KMS-11 (cell line): Measurements from ENCODE around the gene SEC24B.
"Not testable (repeated sequence)": the region's sequence is repeated elsewhere in the genome, so short reads cannot be mapped to it uniquely, and the experiment has no call there.

Source experiments
- H2AFZ ChIP-seq: fragments of 200-600 bp; sonication (generic); 2 replicates; pipeline ENCODE4 v1.6.1; 2016; ENCODE audit warnings: antibody characterized with exemption, mixed run types, low read depth
- H3K27ac ChIP-seq: fragments of 200-600 bp; sonication (generic); 2 replicates; pipeline ENCODE4 v1.6.1; 2016; ENCODE audit warnings: mild to moderate bottlenecking, mixed run types
- H3K27me3 ChIP-seq: fragments of 200-600 bp; sonication (generic); 2 replicates; pipeline ENCODE4 v1.6.1; 2017; ENCODE audit warnings: mild to moderate bottlenecking, low read depth, mixed run types, moderate library complexity; ENCODE audit not compliant: insufficient read depth
- H3K36me3 ChIP-seq: fragments of 200-600 bp; sonication (generic); 2 replicates; pipeline ENCODE4 v1.6.1; 2017; ENCODE audit warnings: mild to moderate bottlenecking, mixed run types; ENCODE audit not compliant: insufficient read depth
- H3K4me1 ChIP-seq: fragments of 200-600 bp; sonication (generic); 2 replicates; pipeline ENCODE4 v1.6.1; 2016; ENCODE audit warnings: mild to moderate bottlenecking, low read depth, mixed run types; ENCODE audit not compliant: poor library complexity, severe bottlenecking
- H3K4me2 ChIP-seq: fragments of 200-600 bp; sonication (generic); 2 replicates; pipeline ENCODE4 v1.7.0; 2016; ENCODE audit warnings: mild to moderate bottlenecking, mixed run types
- H3K4me3 ChIP-seq: fragments of 200-600 bp; sonication (generic); IDR thresholded peaks from 2 replicates; pipeline ENCODE4 v1.6.1; 2017; ENCODE audit warnings: low read depth, low read length, mixed read lengths; ENCODE audit not compliant: insufficient read depth
- H3K79me2 ChIP-seq: fragments of 200-600 bp; sonication (generic); 2 replicates; pipeline ENCODE4 v1.6.1; 2016; ENCODE audit warnings: low read depth, mixed run types; ENCODE audit not compliant: insufficient read depth
- H3K9ac ChIP-seq: fragments of 200-600 bp; sonication (generic); 2 replicates; pipeline ENCODE4 v1.6.1; 2016; ENCODE audit warnings: mild to moderate bottlenecking, mixed run types
- H4K20me1 ChIP-seq: fragments of 200-600 bp; sonication (generic); 2 replicates; pipeline ENCODE4 v1.6.1; 2016; ENCODE audit warnings: mild to moderate bottlenecking, mixed run types; ENCODE audit not compliant: insufficient read depth
- CTCF ChIP-seq: fragments of 200-600 bp; sonication (generic); conservative IDR thresholded peaks from 2 replicates; pipeline ENCODE4 v1.6.1; 2017; ENCODE audit warnings: low read depth, mild to moderate bottlenecking, antibody characterized with exemption, low read length, moderate library complexity, mixed read lengths

SEC24B gene

DNA sequence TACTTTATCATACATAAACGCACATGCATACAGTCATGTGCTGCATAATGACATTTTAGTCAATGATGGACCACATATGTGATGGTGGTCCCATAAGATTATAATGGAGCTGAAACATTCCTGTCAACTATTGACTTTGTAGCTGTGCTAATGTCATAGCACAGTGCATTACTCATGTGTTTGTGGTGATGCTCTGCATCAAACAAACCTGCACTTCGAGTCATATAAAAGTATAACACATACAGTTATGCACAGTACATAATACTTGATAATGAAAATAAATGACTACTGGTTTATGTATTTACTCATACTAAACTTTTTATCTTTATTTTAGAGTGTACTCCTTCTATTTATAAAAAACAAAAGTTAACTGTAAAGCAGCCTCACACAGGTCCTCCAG lies 65.9 kb downstream of the SEC24B start:
- Histone ChIP-seq H3K27ac (no peak overlapping the region), H2AFZ (no peak overlapping the region), H3K4me2 (no peak overlapping the region), H3K9ac (no peak overlapping the region), H4K20me1 (no peaks in the 10 kb centered on the region), H3K79me2 (no peaks in the 10 kb centered on the region), H3K4me1 (no peaks in the 10 kb centered on the region), H3K27me3 (no peaks in the 10 kb centered on the region), H3K4me3 (no peak overlapping the region), H3K36me3 (0 out of 2 replicates have a peak, but pooled peaks cover 3% of the 10 kb centered on the region)
- no peak for TF ChIP-seq CTCF

GRCh38 chr4:109506890-109507289 lies 73.3 kb downstream of the SEC24B start:
- no peaks in the 10 kb centered on the region for H3K79me2 ChIP-seq
- H3K36me3 ChIP-seq = no peaks in the 10 kb centered on the region; the same call in 1 of the 2 replicates
- TF ChIP-seq CTCF = no peak

GRCh38 chr4:109510687-109511086 lies 77.1 kb downstream of the SEC24B start:
- no peaks in the 10 kb centered on the region for H3K27me3 ChIP-seq
- no peaks in the 10 kb centered on the region for H3K79me2 ChIP-seq
- no peaks in the 10 kb centered on the region for H4K20me1 ChIP-seq
- no peak overlapping the region for H3K27ac ChIP-seq
- H3K4me3 ChIP-seq = no peak overlapping the region
- no peak overlapping the region for H3K4me2 ChIP-seq
- H3K36me3 ChIP-seq = no peaks in the 10 kb centered on the region; the same call in 1 of the 2 replicates
- no peak overlapping the region for H3K9ac ChIP-seq
- H3K4me1 ChIP-seq = no peaks in the 10 kb centered on the region
- H2AFZ ChIP-seq = no peak overlapping the region
- no peak for TF ChIP-seq CTCF

More at GRCh38 chr4:109506890-109507289, 73.3 kb downstream of the SEC24B start:
- Histone ChIP-seq H3K4me3 (no peak overlapping the region), H3K9ac (no peak overlapping the region), H3K4me2 (no peak overlapping the region), H3K4me1 (no peaks in the 10 kb centered on the region), H2AFZ (no peak overlapping the region), H3K27me3 (no peaks in the 10 kb centered on the region), H4K20me1 (no peaks in the 10 kb centered on the region), H3K27ac (no peak overlapping the region)

DNA sequence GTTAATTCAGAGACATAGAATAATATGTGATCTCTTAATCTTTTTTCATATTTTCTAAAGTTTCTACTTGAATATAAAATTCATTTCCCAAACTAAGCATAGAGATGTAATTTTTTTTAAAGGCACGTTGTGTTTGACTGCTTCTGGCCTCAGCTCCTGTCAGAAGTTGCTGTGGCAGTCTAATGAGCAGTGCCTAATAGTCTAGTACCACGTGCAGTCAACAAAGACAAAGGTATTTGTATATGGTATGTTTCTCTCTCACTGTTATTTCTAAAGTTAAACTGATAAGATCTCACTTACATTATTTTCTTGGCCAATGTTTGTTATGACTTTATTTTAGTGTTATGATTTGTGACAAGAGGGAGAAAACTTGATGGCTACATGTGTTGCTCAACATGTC lies 77.8 kb downstream of the SEC24B start:
- Histone ChIP-seq H3K79me2 (no peaks in the 10 kb centered on the region), H4K20me1 (no peaks in the 10 kb centered on the region), H3K36me3 (no peaks in the 10 kb centered on the region; the same call in 1 of the 2 replicates), H3K27me3 (no peaks in the 10 kb centered on the region), H3K9ac (no peak overlapping the region), H3K4me1 (no peaks in the 10 kb centered on the region), H3K4me2 (no peak overlapping the region), H3K27ac (no peak overlapping the region), H3K4me3 (no peak overlapping the region), H2AFZ (no peak overlapping the region)
- no peak for TF ChIP-seq CTCF

- H4K20me1 ChIP-seq, H3K27ac ChIP-seq, H3K79me2 ChIP-seq, H3K4me3 ChIP-seq, H3K4me2 ChIP-seq, H2AFZ ChIP-seq, H3K9ac ChIP-seq, H3K27me3 ChIP-seq, H3K4me1 ChIP-seq, H3K36me3 ChIP-seq: not testable (repeated sequence)
These were observed 79.8 kb downstream of the SEC24B start for GRCh38 chr4:109513368-109513767.
